ENCODE measurements around the gene MACROD2.

Gene MACROD2

DNA sequence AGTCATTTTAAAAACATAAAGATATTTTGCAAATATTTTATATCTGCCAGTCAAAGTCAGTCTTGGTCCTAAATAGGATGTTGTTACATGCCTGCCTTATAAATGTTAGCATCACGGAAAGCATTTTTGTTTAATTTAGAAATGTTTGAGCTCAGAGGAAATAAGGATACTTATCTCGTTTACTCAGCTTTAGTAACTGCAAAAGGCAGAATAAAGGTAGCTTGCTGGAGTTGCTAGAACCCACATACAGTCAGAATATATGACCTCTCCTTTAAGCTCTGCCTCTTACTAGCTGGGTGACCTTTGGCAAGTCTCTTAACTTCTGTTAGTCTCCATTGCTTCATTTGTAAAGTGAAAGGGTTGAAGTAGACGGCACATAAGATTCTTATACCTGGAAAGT, 1710.7 kb downstream of the MACROD2 start:
- DNase-seq (ENCODE audit: low spot score): no peak
- POLR2A ChIA-PET (ENCODE audit: low non-redundant PET): no interaction called here
- TF ChIP-seq, protein P1, sequence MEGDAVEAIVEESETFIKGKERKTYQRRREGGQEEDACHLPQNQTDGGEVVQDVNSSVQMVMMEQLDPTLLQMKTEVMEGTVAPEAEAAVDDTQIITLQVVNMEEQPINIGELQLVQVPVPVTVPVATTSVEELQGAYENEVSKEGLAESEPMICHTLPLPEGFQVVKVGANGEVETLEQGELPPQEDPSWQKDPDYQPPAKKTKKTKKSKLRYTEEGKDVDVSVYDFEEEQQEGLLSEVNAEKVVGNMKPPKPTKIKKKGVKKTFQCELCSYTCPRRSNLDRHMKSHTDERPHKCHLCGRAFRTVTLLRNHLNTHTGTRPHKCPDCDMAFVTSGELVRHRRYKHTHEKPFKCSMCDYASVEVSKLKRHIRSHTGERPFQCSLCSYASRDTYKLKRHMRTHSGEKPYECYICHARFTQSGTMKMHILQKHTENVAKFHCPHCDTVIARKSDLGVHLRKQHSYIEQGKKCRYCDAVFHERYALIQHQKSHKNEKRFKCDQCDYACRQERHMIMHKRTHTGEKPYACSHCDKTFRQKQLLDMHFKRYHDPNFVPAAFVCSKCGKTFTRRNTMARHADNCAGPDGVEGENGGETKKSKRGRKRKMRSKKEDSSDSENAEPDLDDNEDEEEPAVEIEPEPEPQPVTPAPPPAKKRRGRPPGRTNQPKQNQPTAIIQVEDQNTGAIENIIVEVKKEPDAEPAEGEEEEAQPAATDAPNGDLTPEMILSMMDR (conservative IDR thresholded peaks at IDR 0.05; ENCODE audit: low read depth): no peak
- CTCF ChIA-PET: no interaction called here
- no peak overlapping the region for H3K27ac ChIP-seq

DNA sequence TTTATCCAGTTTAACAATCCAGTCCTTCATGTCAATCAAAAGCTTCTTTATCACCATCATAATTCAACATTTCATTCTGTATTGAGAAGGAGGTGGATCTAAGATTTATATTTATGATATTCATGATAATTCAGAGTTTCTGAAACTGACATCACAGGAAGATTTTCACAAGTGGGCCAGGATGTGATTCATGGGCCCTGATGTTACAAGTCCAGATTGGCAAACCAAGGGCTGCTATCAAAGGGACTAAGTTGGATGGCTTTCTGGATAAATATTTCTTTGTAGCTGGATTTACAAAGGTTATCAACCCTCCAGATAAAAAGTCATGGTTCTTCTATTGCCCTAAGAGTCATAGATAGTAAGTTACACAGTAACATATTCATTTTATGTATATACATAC, 1711.4 kb downstream of the MACROD2 start:
- ChIA-PET POLR2A (ENCODE audit: low non-redundant PET) (no interaction called here), CTCF (no interaction called here)
- TF ChIP-seq, protein P1 (conservative IDR thresholded peaks at IDR 0.05; ENCODE audit: low read depth): no peak
- no peak overlapping the region for H3K27ac ChIP-seq
- DNase-seq (ENCODE audit: low spot score): no peak

DNA sequence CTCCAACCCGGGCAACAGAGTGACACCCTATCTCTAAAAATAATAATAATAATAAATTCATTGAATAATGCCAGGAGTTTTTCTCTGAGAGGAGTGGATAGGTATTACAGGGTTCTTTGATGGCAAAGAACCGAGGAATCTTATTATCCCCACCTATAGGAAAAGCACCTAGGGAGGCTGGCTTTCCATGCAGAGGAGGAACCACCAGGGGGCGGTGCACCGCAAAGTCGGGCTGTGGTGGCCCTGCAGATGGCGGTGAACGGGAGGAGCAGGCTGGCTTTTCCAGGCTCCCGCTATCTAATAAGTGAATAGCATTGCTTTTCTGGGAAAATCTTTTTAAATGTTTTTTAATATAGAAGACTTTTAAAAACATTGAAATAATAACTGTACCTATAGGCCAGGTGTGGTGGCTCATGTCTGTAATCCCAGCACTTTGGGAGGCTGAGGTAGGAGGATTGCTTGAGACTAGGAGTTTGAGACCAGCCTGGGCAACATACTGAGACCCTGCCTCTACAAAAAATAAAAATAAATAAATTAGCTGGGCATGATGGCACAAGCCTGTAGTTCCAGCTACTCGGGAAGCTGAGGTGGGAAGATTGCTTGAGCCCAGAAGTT, 1713.8 kb downstream of the MACROD2 start:
- ChIA-PET POLR2A (ENCODE audit: low non-redundant PET) (no interaction called here), CTCF (interaction anchor here (0.6 kb wide), 2 partner anchors 371 to 1388 kb away, joined by 3 to 4 read pairs; no protein-coding TSS in a partner anchor)
- no peak overlapping the region for H3K27ac ChIP-seq
- TF ChIP-seq, protein P1 (conservative IDR thresholded peaks at IDR 0.05; ENCODE audit: low read depth): no peak
- no peak for DNase-seq (ENCODE audit: low spot score)

DNA sequence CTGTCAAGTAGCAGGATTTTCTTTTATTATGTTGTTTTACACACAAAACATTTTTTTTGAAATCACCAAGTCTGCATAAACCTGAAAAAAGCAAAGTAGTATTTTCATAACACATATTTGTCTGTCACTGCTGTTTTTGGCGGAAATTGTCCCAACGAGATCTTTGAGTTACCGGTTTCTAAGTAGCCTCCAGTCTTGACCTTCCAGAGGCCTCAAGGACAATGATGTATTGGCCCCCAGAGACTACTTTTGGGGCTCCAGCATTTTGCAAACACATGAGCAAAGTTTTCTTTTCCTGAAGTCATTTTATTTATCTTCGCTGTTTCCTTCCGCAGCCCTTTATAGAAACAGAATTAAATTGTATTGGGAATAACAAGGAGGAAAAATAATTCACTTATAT, 1715.3 kb downstream of the MACROD2 start:
- no peak overlapping the region for H3K27ac ChIP-seq
- CTCF ChIA-PET: no interaction called here
- POLR2A ChIA-PET (ENCODE audit: low non-redundant PET): no interaction called here
- TF ChIP-seq, protein P1 (conservative IDR thresholded peaks at IDR 0.05; ENCODE audit: low read depth): no peak
- DNase-seq (ENCODE audit: low spot score): no peak

DNA sequence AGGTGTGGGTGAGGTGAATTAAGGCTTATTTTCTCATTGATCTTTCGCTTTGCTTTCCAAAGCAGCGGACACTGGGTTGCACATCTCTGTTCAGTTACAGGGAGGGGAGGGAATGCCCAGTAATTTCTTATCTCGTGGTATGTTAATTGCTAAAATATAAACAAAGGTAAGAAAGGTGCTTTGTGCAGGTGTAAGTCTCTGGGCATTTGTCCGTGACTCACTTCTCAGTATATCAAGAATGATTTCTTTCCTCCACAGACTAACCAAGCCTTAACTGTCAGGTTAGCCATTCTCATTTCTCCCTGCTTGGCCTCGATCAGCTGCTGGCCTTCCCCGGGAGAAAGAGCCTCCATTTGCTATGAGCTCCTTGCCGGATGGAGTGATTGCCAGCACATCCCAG, 1715.9 kb downstream of the MACROD2 start:
- POLR2A ChIA-PET (ENCODE audit: low non-redundant PET): no interaction called here
- CTCF ChIA-PET: interaction anchor here (0.7 kb wide), 1 partner anchor 38 kb away, joined by 3 read pairs; no protein-coding TSS in a partner anchor
- DNase-seq (ENCODE audit: low spot score): no peak
- H3K27ac ChIP-seq: no peak overlapping the region
- TF ChIP-seq, protein P1 (conservative IDR thresholded peaks at IDR 0.05; ENCODE audit: low read depth): no peak

DNA sequence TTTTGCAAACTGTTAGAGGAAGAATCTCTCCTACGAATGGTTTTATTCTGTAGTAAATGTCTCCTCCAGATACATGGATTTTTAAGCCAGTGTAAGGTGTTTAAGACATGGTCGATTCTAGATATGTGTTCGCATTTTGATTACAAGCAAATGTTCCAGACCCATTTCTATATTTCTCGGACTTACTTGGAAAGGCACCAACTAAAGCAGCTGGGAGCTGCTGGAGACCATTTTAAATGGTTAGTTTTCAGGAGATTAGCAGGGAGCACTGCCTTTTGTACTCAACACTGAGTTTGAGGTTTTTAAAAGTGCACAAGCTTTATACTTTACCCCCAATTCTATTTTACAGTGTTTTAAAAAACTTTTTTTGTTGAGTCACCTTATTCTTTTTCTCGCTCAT, 1720.9 kb downstream of the MACROD2 start:
- TF ChIP-seq, protein P1 (conservative IDR thresholded peaks at IDR 0.05; ENCODE audit: low read depth): no peak
- H3K27ac ChIP-seq: no peak overlapping the region
- DNase-seq (ENCODE audit: low spot score): no peak
- ChIA-PET CTCF (interaction anchor here (0.7 kb wide), 1 partner anchor 1005 kb away, joined by 4 read pairs; no protein-coding TSS in a partner anchor), POLR2A (ENCODE audit: low non-redundant PET) (no interaction called here)
